H9 (cell line): ENCODE measurements around the gene ATP8A2. TPM values are rescaled to one million over a fixed set of nuclear protein-coding genes. Genes with fewer than 3 reads are reported as not detected.

Experiments
- DNase-seq: peaks from one replicate; pipeline ENCODE4 v3.0.0-alpha.2; 2017
- H2AFZ ChIP-seq: one replicate; pipeline ENCODE4 v1.6.1; 2013; ENCODE audit warnings: mild to moderate bottlenecking, low read length, control low read depth, moderate library complexity
- H2AK5ac ChIP-seq: 2 replicates; pipeline ENCODE4 v1.6.1; 2013; ENCODE audit warnings: low read length, control low read depth, mixed read lengths; ENCODE audit not compliant: insufficient read length
- H2BK120ac ChIP-seq: one replicate; pipeline ENCODE4 v1.6.1; 2013; ENCODE audit warnings: low read depth, mild to moderate bottlenecking, low read length, control low read depth, inconsistent platforms; ENCODE audit not compliant: poor library complexity, severe bottlenecking
- H2BK12ac ChIP-seq: 2 replicates; pipeline ENCODE4 v1.6.1; 2013; ENCODE audit warnings: low read length, control low read depth, mixed read lengths, low read depth; ENCODE audit not compliant: insufficient read length
- H2BK15ac ChIP-seq: 2 replicates; pipeline ENCODE4 v1.6.1; 2013; ENCODE audit warnings: low read depth, low read length, control low read depth
- H2BK20ac ChIP-seq: one replicate; pipeline ENCODE4 v1.6.1; 2013; ENCODE audit warnings: low read depth, mild to moderate bottlenecking, low read length, control low read depth, inconsistent platforms; ENCODE audit not compliant: poor library complexity, severe bottlenecking
- H2BK5ac ChIP-seq: 2 replicates; pipeline ENCODE4 v1.6.1; 2013; ENCODE audit warnings: low read length, control low read depth, mixed read lengths; ENCODE audit not compliant: insufficient read length
- H3K14ac ChIP-seq: 2 replicates; pipeline ENCODE4 v1.6.1; 2013; ENCODE audit warnings: low read length, control low read depth; ENCODE audit not compliant: insufficient read depth
- H3K18ac ChIP-seq: 2 replicates; pipeline ENCODE4 v1.6.1; 2013; ENCODE audit warnings: low read depth, mild to moderate bottlenecking, mixed read lengths, low read length, control low read depth; ENCODE audit not compliant: insufficient read length
- H3K23ac ChIP-seq: 2 replicates; pipeline ENCODE4 v1.6.1; 2013; ENCODE audit warnings: low read length, control low read depth, mixed read lengths, low read depth; ENCODE audit not compliant: insufficient read length
- H3K23me2 ChIP-seq: 2 replicates; pipeline ENCODE4 v1.6.1; 2013; ENCODE audit warnings: low read depth, mild to moderate bottlenecking, mixed read lengths, low read length, control low read depth; ENCODE audit not compliant: insufficient read length, poor library complexity, severe bottlenecking
- H3K27ac ChIP-seq: 2 replicates; pipeline ENCODE4 v1.5.1; 2013; ENCODE audit warnings: low read length, control low read depth, mixed read lengths, low read depth; ENCODE audit not compliant: insufficient read length
- H3K27me3 ChIP-seq: 2 replicates; pipeline ENCODE4 v1.6.1; 2013; ENCODE audit warnings: low read length, control low read depth, inconsistent platforms; ENCODE audit not compliant: insufficient read depth
- H3K4ac ChIP-seq: 2 replicates; pipeline ENCODE4 v1.6.1; 2013; ENCODE audit warnings: low read depth, mild to moderate bottlenecking, control low read depth, inconsistent platforms, low read length, moderate library complexity
- H3K4me1 ChIP-seq: 2 replicates; pipeline ENCODE4 v1.6.1; 2013; ENCODE audit warnings: low read length, control low read depth, inconsistent platforms; ENCODE audit not compliant: insufficient read depth
- H3K4me2 ChIP-seq: 2 replicates; pipeline ENCODE4 v1.6.1; 2013; ENCODE audit warnings: low read length, control low read depth, mixed read lengths; ENCODE audit not compliant: insufficient read length, insufficient read depth
- H3K56ac ChIP-seq: 2 replicates; pipeline ENCODE4 v1.6.1; 2013; ENCODE audit warnings: low read depth, mild to moderate bottlenecking, mixed read lengths, low read length, control low read depth; ENCODE audit not compliant: insufficient read length
- H3K79me1 ChIP-seq: 2 replicates; pipeline ENCODE4 v1.6.1; 2013; ENCODE audit warnings: low read depth, mild to moderate bottlenecking, moderate library complexity, low read length, control low read depth, inconsistent platforms; ENCODE audit not compliant: insufficient read depth, poor library complexity, severe bottlenecking
- H3K79me2 ChIP-seq: 2 replicates; pipeline ENCODE4 v1.6.1; 2013; ENCODE audit warnings: low read length, control low read depth, inconsistent platforms; ENCODE audit not compliant: insufficient read depth
- H3K9ac ChIP-seq: 2 replicates; pipeline ENCODE4 v1.6.1; 2013; ENCODE audit warnings: low read length, control low read depth, mixed read lengths; ENCODE audit not compliant: insufficient read length; ENCODE audit errors: extremely low read depth
- H3K9me3 ChIP-seq: one replicate; pipeline ENCODE4 v1.6.1; 2013; ENCODE audit warnings: low read depth, low read length, inconsistent platforms; ENCODE audit not compliant: control insufficient read depth
- H3T11ph ChIP-seq: one replicate; pipeline ENCODE4 v1.6.1; 2013; ENCODE audit warnings: mild to moderate bottlenecking, low read length, control low read depth, inconsistent platforms
- H4K20me1 ChIP-seq: one replicate; pipeline ENCODE4 v1.6.1; 2013; ENCODE audit not compliant: control insufficient read depth, insufficient read length, insufficient read depth
- H4K5ac ChIP-seq: 2 replicates; pipeline ENCODE4 v1.6.1; 2013; ENCODE audit warnings: low read depth, mild to moderate bottlenecking, mixed read lengths, low read length, control low read depth; ENCODE audit not compliant: insufficient read length
- H4K8ac ChIP-seq: replicated peaks from 2 replicates; pipeline ENCODE4 v1.6.1; 2013; ENCODE audit warnings: low read length, control low read depth, mixed read lengths, low read depth; ENCODE audit not compliant: insufficient read length
- H4K91ac ChIP-seq: 2 replicates; pipeline ENCODE4 v1.6.1; 2013; ENCODE audit warnings: low read depth, mild to moderate bottlenecking, moderate library complexity, mixed read lengths, low read length, control low read depth; ENCODE audit not compliant: insufficient read length
- H3K27ac Mint-ChIP-seq, 3 experiments: 2 replicates in 2 of 3; 3 replicates in 1 of 3; pipeline ENCODE4 v1.8.0; 2020 to 2021; ENCODE audit warnings: mixed read lengths in 3 of 3, mild to moderate bottlenecking in 1 of 3, moderate library complexity in 1 of 3
- H3K27me3 Mint-ChIP-seq: 2 replicates; pipeline ENCODE4 v1.8.0; 2021; ENCODE audit warnings: low read depth, mild to moderate bottlenecking, moderate library complexity, mixed read lengths
- H3K36me3 Mint-ChIP-seq, 3 experiments: 2 replicates in 2 of 3; 3 replicates in 1 of 3; pipeline ENCODE4 v1.8.0; 2020 to 2021; ENCODE audit warnings: low read depth in 3 of 3, mixed read lengths in 3 of 3; ENCODE audit not compliant: insufficient read depth in 1 of 3
- H3K4me1 Mint-ChIP-seq, 2 experiments: 2 replicates each; pipeline ENCODE4 v1.8.0; 2020; ENCODE audit warnings: mixed read lengths in 2 of 2
- H3K4me3 Mint-ChIP-seq, 2 experiments: 2 replicates in 1 of 2; 3 replicates in 1 of 2; pipeline ENCODE4 v1.8.0; 2020 to 2021; ENCODE audit warnings: mild to moderate bottlenecking in 2 of 2, mixed read lengths in 2 of 2, moderate library complexity in 1 of 2
- H3K9me3 Mint-ChIP-seq, 2 experiments: 2 replicates in 1 of 2; 3 replicates in 1 of 2; pipeline ENCODE4 v1.8.0; 2020; ENCODE audit warnings: mild to moderate bottlenecking in 2 of 2, mixed read lengths in 2 of 2, moderate library complexity in 1 of 2
- CTCF ChIP-seq: fragments of 200-600 bp; sonication (generic); conservative IDR thresholded peaks from 3 replicates; pipeline ENCODE4 v1.8.0; 2021; ENCODE audit warnings: antibody characterized with exemption, mild to moderate bottlenecking
- WGBS: extraction: QIAGEN DNeasy Blood & Tissue Kit; methylation state at CpG from one replicate; pipeline ENCODE4 v1.1.7; 2013; ENCODE audit warnings: missing lambda C conversion rate, low lambda C conversion rate, mixed read lengths; ENCODE audit not compliant: insufficient read length; ENCODE audit errors: extremely low coverage; 5-methylcytosine and 5-hydroxymethylcytosine counted together
- total RNA-seq: library from RNA; stranded (reverse); gene quantifications from 2 replicates; pipeline ENCODE4 v1.2.1, GENCODE V29; 2021

The ATP8A2 gene
- total RNA-seq, 1 experiment from 2014 or later = 18.2 TPM

GRCh38 chr13:25738342-25739196 lies 366.8 kb downstream of the ATP8A2 start:
- H2AK5ac ChIP-seq = no peak overlapping the region
- H3K14ac ChIP-seq = no peak overlapping the region; the same call in 1 of the 2 replicates
- no peak overlapping the region for H4K91ac ChIP-seq
- no peak for DNase-seq
- H3K56ac ChIP-seq = no peak overlapping the region
- no peak overlapping the region for H2BK15ac ChIP-seq
- no peak overlapping the region for H3K23ac ChIP-seq
- no CpG with 5 or more reads among the region's 4 CpGs for WGBS
- H4K20me1 ChIP-seq = no peaks in the 10 kb centered on the region
- no peak overlapping the region for H3K9ac ChIP-seq
- no peak overlapping the region for H4K8ac ChIP-seq
- H3T11ph ChIP-seq = no peak overlapping the region
- H2BK120ac ChIP-seq = no peak overlapping the region
- no peak overlapping the region for H2AFZ ChIP-seq
- H3K23me2 ChIP-seq = no peaks in the 10 kb centered on the region
- no peak overlapping the region for H3K18ac ChIP-seq
- Mint-ChIP-seq H3K4me1 (peaks cover 15% of the 10 kb centered on the region in 2 experiments), H3K27ac (peak overlapping the region in 2 of 3 experiments; percentile 13 to 89; a peak in 3 of 7 replicates), H3K27me3 (no peaks in the 10 kb centered on the region), H3K4me3 (no peak overlapping the region), H3K9me3 (no peaks in the 10 kb centered on the region), H3K36me3 (no peaks in the 10 kb centered on the region)
- H3K9me3 ChIP-seq = no peaks in the 10 kb centered on the region
- H3K4me2 ChIP-seq = no peak overlapping the region
- H2BK5ac ChIP-seq = no peak overlapping the region
- no peak overlapping the region for H2BK20ac ChIP-seq
- no peak overlapping the region for H3K27ac ChIP-seq
- no peak for TF ChIP-seq CTCF
- no peak overlapping the region for H4K5ac ChIP-seq
- H2BK12ac ChIP-seq = no peak overlapping the region
- no peaks in the 10 kb centered on the region for H3K79me1 ChIP-seq
- H3K4me1 ChIP-seq = no peaks in the 10 kb centered on the region; the same call in 1 of the 2 replicates
- H3K79me2 ChIP-seq = no peaks in the 10 kb centered on the region
- no peak overlapping the region for H3K4ac ChIP-seq
- no peaks in the 10 kb centered on the region for H3K27me3 ChIP-seq
